GM21786 (cell line): ENCODE measurements around the gene ZC3H13.

Source experiments
- ATAC-seq: cut with Tn5 transposase; IDR thresholded peaks from one replicate; pipeline ENCODE4 v1.9.1; 2021; ENCODE audit not compliant: unreplicated experiment

Gene ZC3H13

GRCh38 chr13:46062185-46062584, 9.6 kb upstream of the ZC3H13 start:
- ATAC-seq: no peak

- no peak for ATAC-seq
These were observed 6.9 kb upstream of the ZC3H13 start for GRCh38 chr13:46059405-46059804.

GRCh38 chr13:46058268-46058667, 5.7 kb upstream of the ZC3H13 start:
- ATAC-seq: no peak

DNA sequence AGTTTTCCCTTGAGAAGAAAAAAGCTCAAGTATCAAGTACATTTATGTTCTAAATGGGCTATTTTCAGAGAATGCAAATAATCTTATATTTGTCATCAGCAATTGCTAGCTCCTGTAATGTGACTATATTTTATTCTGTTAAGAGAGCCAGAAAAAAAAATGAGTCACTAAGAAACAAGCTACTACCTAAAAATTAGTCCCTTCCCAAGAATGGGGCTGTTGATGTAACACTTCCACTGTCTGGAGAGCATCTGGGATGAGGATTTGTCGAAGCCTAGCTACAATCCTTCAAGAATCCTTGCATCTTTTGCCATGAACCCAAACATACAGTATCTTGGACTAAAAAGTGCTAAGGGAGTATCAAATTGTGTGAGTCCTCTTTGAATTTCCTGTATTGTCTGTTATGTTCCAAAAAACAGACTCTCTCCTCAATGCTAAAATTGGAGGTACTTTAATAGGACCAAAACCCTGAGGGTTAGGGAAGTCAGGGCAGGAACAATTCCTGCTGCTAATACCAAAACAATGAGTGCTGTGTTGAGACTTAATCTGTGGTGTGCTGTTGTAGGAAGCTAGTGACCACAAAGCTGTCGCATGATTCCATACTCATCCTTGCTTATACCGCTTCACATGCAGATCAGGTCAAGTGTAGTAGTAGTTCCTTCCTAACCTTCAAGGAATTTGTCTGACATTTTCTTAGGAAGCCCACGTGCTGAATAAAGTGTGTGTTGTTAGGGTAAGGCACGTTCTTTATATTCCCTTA, 4.9 kb upstream of the ZC3H13 start:
- ATAC-seq: no peak

- no peak for ATAC-seq
These were observed 841 bp upstream of the ZC3H13 start for GRCh38 chr13:46053162-46054012.

- no peak for ATAC-seq
These were observed 603 bp downstream of the ZC3H13 start for GRCh38 chr13:46051968-46052318.

DNA sequence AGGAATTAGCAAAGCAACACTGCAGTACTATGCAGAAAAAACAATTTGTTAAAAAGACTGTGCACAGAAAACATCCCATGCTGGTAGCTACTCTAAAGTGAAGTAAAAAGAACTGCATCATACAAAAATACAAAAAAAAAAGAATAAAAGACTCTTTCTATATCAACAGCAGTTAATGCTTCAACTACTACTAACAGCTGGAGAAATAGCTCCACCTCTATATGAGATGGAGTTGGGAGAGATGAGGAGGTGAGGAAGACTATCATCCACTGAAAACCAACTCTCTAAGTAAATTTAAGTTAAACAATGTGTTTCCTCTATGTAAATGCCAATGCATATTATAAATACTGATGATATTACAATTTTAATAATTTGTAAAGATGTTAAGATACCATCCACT, 1.8 kb downstream of the ZC3H13 start:
- ATAC-seq: no peak

- ATAC-seq: no peak
These were observed 7.1 kb downstream of the ZC3H13 start for GRCh38 chr13:46045424-46045823.

DNA sequence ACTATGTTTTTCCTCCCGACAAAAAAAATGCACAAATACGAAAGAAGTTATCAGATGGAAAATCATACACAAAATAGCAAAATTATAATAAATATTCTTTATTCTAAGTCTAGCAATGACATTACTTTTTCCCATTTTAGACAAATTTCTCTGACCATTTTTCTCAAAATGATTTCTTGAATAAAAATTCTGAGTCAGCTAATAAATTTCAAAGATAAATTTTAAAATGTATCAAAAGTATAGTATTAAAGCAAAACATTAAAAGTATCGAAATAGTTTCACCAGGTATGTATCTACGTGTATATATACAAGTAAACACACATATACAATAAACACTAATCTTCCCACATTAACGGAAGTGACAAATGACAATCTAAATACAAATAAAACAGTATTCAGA, 8.9 kb downstream of the ZC3H13 start:
- ATAC-seq: no peak

DNA sequence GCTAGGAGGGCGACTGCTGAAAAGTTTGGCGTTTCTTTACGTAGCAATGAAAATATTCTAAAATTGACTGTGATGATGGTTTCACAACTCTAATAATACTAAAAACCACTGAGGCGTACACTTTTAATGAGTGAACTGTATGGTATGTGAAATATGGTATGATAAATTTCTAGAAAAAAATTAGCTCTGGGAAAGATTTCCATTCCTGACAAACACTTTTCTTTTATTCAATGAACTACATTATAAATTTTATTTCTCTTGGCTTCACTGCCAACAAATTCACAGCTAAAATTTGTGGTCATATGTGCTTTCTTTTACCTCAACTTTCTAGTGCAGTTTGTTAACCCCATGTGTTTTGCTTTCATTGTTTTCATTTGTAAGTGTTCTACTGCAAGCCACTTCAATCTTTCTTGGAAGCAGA, 11.1 kb downstream of the ZC3H13 start:
- ATAC-seq: no peak

DNA sequence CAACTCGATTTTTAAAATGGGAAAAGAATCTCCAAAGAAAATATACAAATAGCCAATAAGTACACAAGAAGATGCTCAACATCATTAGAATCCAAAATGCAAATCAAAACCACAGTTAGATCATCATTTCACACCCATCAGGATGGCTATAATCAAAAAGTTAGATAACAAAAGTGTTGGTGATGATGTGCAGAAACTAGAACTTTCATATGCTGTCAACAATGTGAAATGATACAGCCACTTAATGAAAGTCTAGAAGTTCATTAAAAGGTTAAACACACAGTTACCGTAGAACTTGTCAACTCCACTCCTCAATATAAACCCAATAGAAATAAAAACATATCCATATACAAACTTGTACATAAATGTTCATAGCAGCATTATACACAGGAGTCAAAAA, 11.8 kb downstream of the ZC3H13 start:
- no peak for ATAC-seq

- ATAC-seq: no peak
These were observed 12.9 kb downstream of the ZC3H13 start for GRCh38 chr13:46039411-46040182.

DNA sequence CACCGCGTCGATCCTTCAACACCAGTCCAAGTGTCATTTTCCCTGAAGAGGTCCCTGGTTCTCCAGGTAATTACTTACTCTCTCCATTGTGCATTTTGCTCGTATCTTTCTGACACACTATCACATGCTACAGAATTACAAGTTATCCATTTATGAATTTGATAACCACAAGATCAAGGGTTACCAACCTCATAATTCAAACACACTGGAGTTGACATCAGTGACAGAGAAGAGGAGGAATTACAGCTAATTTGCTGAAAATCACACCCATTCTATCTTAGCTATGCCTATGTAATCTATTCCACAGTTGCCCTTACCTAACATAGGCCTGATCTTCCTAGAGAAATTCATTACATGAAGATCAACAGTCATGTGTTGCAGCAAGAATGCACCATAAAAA, 14.2 kb downstream of the ZC3H13 start:
- no peak for ATAC-seq

GRCh38 chr13:46035066-46035465, 17.5 kb downstream of the ZC3H13 start:
- ATAC-seq: no peak

DNA sequence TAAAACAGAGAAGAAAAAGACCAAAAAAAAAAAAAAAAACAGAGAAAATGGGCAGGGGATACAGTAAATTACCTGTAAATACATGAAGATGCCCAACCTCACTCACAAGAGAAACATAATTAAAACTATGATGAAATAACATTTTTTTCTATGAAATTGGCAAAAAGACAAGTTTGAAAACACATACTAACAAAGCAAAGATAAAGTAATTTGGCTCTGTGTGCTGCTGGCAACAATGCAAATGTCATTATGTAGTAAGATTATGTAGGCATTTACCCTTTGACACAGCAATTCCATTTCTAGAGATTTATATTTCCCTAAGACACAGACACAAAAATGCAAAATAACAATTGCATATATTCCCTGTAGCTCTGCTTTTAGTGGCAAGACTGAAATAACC, 20.2 kb downstream of the ZC3H13 start:
- no peak for ATAC-seq

GRCh38 chr13:46031581-46032263, 20.8 kb downstream of the ZC3H13 start:
- ATAC-seq: no peak

DNA sequence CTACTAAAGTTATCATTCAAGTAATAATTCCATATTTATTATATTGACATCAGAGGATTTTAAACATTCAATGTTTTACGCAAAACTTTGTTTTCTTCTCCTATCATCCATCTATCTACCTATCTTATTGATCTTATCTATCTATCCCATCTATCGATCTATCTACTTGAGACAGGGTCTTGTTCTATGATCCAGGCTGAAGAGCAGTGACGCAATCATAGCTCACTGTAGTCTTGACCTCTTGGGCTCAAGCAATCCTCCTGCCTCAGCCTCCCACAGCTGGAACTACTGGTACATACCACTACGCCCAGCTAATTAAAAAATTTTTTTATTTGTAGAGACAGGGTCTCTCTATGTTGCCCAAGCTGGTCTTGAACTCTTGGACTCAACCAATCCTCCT, 27.4 kb downstream of the ZC3H13 start:
- no peak for ATAC-seq

DNA sequence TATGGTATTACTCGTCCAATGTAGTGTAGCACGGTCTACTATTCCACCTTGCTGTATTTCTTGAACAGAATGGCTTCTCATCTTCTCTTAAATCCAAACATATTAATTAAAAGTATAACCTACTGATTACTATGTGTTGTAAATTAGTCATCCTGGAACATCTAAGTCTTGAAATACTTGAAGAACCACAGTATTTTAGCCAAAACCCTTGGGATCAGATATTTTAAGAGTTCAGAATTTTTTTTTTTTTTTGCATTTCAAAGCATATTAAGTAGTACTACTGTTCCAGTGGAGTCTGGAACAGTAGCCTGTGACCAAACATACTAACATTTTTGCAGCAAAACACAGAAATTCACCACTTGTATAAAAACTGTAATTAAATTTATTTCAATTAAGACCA, 30.1 kb downstream of the ZC3H13 start:
- no peak for ATAC-seq

DNA sequence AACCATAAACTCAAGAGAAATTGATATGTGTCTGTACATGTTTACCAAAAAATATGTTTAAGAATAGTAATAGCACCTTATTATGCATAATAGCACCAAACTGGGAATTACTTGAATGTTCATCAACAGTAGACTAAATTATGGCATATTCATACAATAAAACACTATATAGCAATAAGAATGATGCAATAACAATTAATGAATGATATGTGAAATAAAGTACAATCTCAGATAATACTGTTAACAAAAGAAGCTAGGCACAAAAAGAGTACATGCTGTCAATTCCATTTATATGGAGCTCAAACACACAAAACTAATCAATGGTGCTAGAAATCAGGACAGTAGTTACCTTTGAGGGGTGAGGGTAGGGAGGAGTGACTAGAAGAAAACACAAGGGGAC, 36.3 kb downstream of the ZC3H13 start:
- ATAC-seq: no peak

DNA sequence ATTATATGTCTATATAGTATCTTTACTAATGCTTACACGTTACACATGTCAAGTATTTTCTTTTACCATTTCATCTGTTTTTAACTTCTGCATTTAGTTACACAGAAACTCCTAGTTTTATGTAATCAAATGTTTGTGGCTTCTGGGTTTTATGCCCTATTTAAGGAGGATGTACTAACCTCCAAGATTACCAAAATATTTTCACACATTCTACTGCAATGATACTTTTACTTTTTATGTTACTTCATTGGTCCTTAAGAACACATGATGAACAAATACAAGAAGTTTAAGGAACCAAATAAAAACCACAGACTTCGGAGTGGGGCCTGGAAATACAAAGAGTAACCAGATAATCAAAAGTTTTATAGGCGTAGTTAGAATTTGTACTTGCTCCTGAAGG, 37.2 kb downstream of the ZC3H13 start:
- ATAC-seq: no peak

- ATAC-seq: no peak
These were observed 40.1 kb downstream of the ZC3H13 start for GRCh38 chr13:46012404-46012803.
